CD4-positive, CD25-positive, alpha-beta regulatory T cell (primary cell): ENCODE measurements around the gene DUSP10. TPM values are rescaled to one million over a fixed set of nuclear protein-coding genes. Genes with fewer than 3 reads are reported as not detected.

Source experiments
- ATAC-seq, 2 donors: fragments of 150-1000 bp; cut with Tn5 transposase; one replicate each; pipeline ENCODE4 v1.10.0; 2021; ENCODE audit warnings: low read depth in 2 of 2, moderate number of reproducible peaks in 2 of 2, moderate library complexity in 1 of 2
- DNase-seq, 3 donors: peaks; one replicate each; pipeline versions ENCODE4 v3.0.0 to v3.0.0-alpha.2; 2012 to 2022; ENCODE audit warnings: mixed read lengths in 1 of 3
- H3K27ac ChIP-seq: one replicate; pipeline ENCODE4 v1.7.0; 2013; ENCODE audit warnings: mild to moderate bottlenecking, low read length; ENCODE audit not compliant: insufficient read depth, poor library complexity, severe bottlenecking
- H3K27me3 ChIP-seq: one replicate; pipeline ENCODE4 v1.7.0; 2013; ENCODE audit warnings: low read length; ENCODE audit not compliant: control insufficient read depth, insufficient read depth
- H3K36me3 ChIP-seq: one replicate; pipeline ENCODE4 v1.7.0; 2013; ENCODE audit warnings: mild to moderate bottlenecking, low read length, moderate library complexity; ENCODE audit not compliant: control insufficient read depth, insufficient read depth
- H3K4me1 ChIP-seq: 2 replicates; pipeline ENCODE4 v1.7.0; 2013; ENCODE audit warnings: mild to moderate bottlenecking, low read length; ENCODE audit not compliant: insufficient read depth, control insufficient read depth, poor library complexity, severe bottlenecking
- H3K4me3 ChIP-seq: one replicate; pipeline ENCODE4 v1.7.0; 2013; ENCODE audit warnings: low read depth, mild to moderate bottlenecking, low read length, moderate library complexity
- H3K9me3 ChIP-seq, 2 experiments: 1 replicate in 1 of 2; 2 replicates in 1 of 2; pipeline ENCODE4 v1.7.0; 2013; ENCODE audit warnings: low read length in 2 of 2, mild to moderate bottlenecking in 1 of 2, moderate library complexity in 1 of 2; ENCODE audit not compliant: control insufficient read depth in 2 of 2
- H3K27ac Mint-ChIP-seq, 3 donors: one replicate each; pipeline ENCODE4 v1.8.0; 2020 to 2022; ENCODE audit warnings: mild to moderate bottlenecking in 3 of 3, mixed read lengths in 3 of 3, moderate library complexity in 2 of 3
- H3K27me3 Mint-ChIP-seq: one replicate; pipeline ENCODE4 v1.8.0; 2022; ENCODE audit warnings: mild to moderate bottlenecking, mixed read lengths
- H3K36me3 Mint-ChIP-seq: one replicate; pipeline ENCODE4 v1.8.0; 2020; ENCODE audit warnings: mixed read lengths
- H3K4me1 Mint-ChIP-seq, 4 donors: one replicate each; pipeline ENCODE4 v1.8.0; 2020 to 2022; ENCODE audit warnings: mixed read lengths in 4 of 4, mild to moderate bottlenecking in 1 of 4
- H3K4me3 Mint-ChIP-seq, 4 donors: one replicate each; pipeline ENCODE4 v1.8.0; 2020 to 2022; ENCODE audit warnings: mild to moderate bottlenecking in 4 of 4, mixed read lengths in 4 of 4, moderate library complexity in 3 of 4
- H3K9me3 Mint-ChIP-seq, 7 donors: one replicate each; pipeline ENCODE4 v1.8.0; 2020 to 2022; ENCODE audit warnings: mixed read lengths in 7 of 7, mild to moderate bottlenecking in 3 of 7, moderate library complexity in 2 of 7
- polyA plus RNA-seq, 4 donors: library from polyadenylated mRNA; unstranded; fragments of 300-500 nt; fragmentation: Illumina TruSeq; gene quantifications; one replicate each; pipeline ENCODE4 v1.2.3, GENCODE V29; 2021
- total RNA-seq: library from RNA; stranded (reverse); gene quantifications from one replicate; pipeline ENCODE4 v1.2.3, GENCODE V29; 2022

DUSP10 gene
- total and polyA plus RNA-seq, 5 donors from 2014 or later = 30.7 to 251 (median 37.7) TPM

DNA sequence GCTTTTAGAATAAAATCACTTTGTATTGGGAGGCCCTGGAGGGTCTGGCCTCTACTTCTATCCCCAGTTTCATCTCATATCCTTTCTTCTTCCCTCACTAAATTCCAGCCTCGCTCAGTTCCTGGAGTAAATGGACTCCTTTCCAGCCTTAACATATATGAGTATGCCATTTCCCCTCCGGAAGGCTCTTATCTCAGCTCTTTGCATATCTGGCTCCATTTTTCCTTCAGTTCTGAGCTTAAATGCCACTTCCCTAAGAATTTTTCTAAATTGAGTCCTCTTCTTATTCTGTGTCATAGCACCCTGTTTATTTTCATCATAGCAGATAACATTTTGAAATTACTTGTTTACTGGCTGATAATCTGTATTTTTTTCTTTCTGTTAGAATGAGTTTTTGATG lies 20.2 kb upstream of the DUSP10 start:
- no peak for ATAC-seq
- H3K27ac ChIP-seq = no peak overlapping the region
- no peak overlapping the region for H3K27ac Mint-ChIP-seq

GRCh38 chr1:221761354-221762002 lies 19.6 kb upstream of the DUSP10 start:
- H3K9me3 ChIP-seq = no peaks in the 10 kb centered on the region
- H3K4me3 Mint-ChIP-seq = no peak overlapping the region
- H3K36me3 Mint-ChIP-seq = no peaks in the 10 kb centered on the region
- H3K27ac Mint-ChIP-seq = peak overlapping the region in 1 of 3 donors; percentile 70
- no peak overlapping the region for H3K4me3 ChIP-seq
- H3K4me1 Mint-ChIP-seq = peaks cover 4 to 21% (median 14%) of the 10 kb centered on the region in 4 donors
- no peaks in the 10 kb centered on the region for H3K36me3 ChIP-seq
- no peaks in the 10 kb centered on the region for H3K27me3 ChIP-seq
- H3K27me3 Mint-ChIP-seq = no peaks in the 10 kb centered on the region
- H3K9me3 Mint-ChIP-seq = peaks cover 0 to 2% (median 0%) of the 10 kb centered on the region in 7 donors
- DNase-seq (no peak), ATAC-seq (no peak)
- no peak overlapping the region for H3K27ac ChIP-seq
- H3K4me1 ChIP-seq = no peaks in the 10 kb centered on the region

More for the DNA sequence above, 20.2 kb upstream of the DUSP10 start:
- Mint-ChIP-seq H3K4me1 (peaks cover 4 to 24% (median 13%) of the 10 kb centered on the region in 4 donors), H3K9me3 (peaks cover 0 to 2% (median 0%) of the 10 kb centered on the region in 7 donors), H3K27me3 (no peaks in the 10 kb centered on the region), H3K36me3 (no peaks in the 10 kb centered on the region), H3K4me3 (no peak overlapping the region)
- no peak overlapping the region for H3K4me3 ChIP-seq
- no peaks in the 10 kb centered on the region for H3K4me1 ChIP-seq
- H3K9me3 ChIP-seq = no peaks in the 10 kb centered on the region
- DNase-seq = no peak
- H3K27me3 ChIP-seq = no peaks in the 10 kb centered on the region
- no peaks in the 10 kb centered on the region for H3K36me3 ChIP-seq

DNA sequence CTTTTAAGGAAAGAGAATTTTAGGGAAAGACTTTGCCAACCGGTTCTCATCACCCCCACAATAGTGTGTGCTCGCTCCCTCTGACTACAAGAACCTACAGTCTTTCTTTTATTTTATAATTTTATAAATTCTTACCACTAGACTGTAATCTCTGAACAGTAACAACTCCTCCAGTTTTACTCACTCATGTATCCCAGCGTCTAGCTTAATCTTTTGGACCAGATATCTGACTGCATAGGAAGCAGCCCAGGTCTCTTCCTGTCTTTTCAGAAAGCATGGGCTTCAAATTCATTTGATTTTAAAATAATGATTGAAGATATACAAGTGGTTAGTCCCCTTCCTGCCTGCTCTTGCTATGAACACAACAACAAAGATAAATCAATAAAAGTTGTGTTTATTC lies 19.0 kb upstream of the DUSP10 start:
- Histone ChIP-seq H3K9me3 (no peaks in the 10 kb centered on the region), H3K4me1 (no peaks in the 10 kb centered on the region), H3K27ac (no peak overlapping the region), H3K4me3 (no peak overlapping the region), H3K27me3 (no peaks in the 10 kb centered on the region), H3K36me3 (no peaks in the 10 kb centered on the region)
- H3K36me3 Mint-ChIP-seq = no peaks in the 10 kb centered on the region
- no peaks in the 10 kb centered on the region for H3K27me3 Mint-ChIP-seq
- peaks cover 4 to 26% (median 13%) of the 10 kb centered on the region in 4 donors for H3K4me1 Mint-ChIP-seq
- no peak overlapping the region for H3K27ac Mint-ChIP-seq
- H3K4me3 Mint-ChIP-seq = no peak overlapping the region
- no peak for DNase-seq
- H3K9me3 Mint-ChIP-seq = peaks cover 0 to 1% (median 0%) of the 10 kb centered on the region in 7 donors
- ATAC-seq = no peak

- peaks cover 9 to 35% (median 19%) of the 10 kb centered on the region in 4 donors for H3K4me1 Mint-ChIP-seq
- H3K27ac Mint-ChIP-seq = no peak overlapping the region
- no peak for ATAC-seq
- peaks cover 4% of the 10 kb centered on the region for H3K27me3 Mint-ChIP-seq
- DNase-seq = no peak
- H3K4me3 ChIP-seq = no peak overlapping the region
- H3K27ac ChIP-seq = no peak overlapping the region
- H3K36me3 Mint-ChIP-seq = no peaks in the 10 kb centered on the region
- H3K9me3 ChIP-seq = no peaks in the 10 kb centered on the region
- H3K4me3 Mint-ChIP-seq = no peak overlapping the region
- no peaks in the 10 kb centered on the region for H3K4me1 ChIP-seq
- H3K36me3 ChIP-seq = no peaks in the 10 kb centered on the region
- H3K27me3 ChIP-seq = no peaks in the 10 kb centered on the region
- H3K9me3 Mint-ChIP-seq = peaks cover 0 to 1% (median 0%) of the 10 kb centered on the region in 7 donors
Observed at GRCh38 chr1:221759436-221759835, 17.5 kb upstream of the DUSP10 start.

DNA sequence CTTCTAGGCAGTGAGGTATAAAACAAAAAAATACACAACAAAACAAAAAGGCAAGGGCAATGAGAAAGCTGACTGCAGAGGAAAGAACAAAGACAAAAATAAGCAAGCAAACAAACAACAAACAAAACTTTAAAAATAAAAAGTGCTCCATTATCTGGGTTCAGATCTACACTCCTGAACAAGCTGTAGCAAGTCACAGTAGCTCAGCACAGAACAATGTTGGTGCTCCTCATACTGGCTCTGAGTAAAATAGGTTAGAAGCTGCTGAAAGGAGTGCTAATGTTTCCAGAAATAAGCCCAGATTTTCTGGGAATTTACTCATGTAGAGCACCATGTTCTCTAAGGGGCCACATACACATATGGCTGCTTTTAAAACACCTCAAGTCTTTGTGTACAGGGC lies 16.6 kb upstream of the DUSP10 start:
- ATAC-seq (no peak), DNase-seq (no peak)
- H3K36me3 ChIP-seq = no peaks in the 10 kb centered on the region
- H3K4me3 ChIP-seq = no peak overlapping the region
- Mint-ChIP-seq H3K27me3 (peaks cover 11% of the 10 kb centered on the region), H3K27ac (no peak overlapping the region), H3K4me3 (no peak overlapping the region), H3K4me1 (peaks cover 15 to 44% (median 26%) of the 10 kb centered on the region in 4 donors), H3K9me3 (peaks cover 0 to 1% (median 0%) of the 10 kb centered on the region in 7 donors), H3K36me3 (no peaks in the 10 kb centered on the region)
- H3K9me3 ChIP-seq = no peaks in the 10 kb centered on the region
- H3K27ac ChIP-seq = no peak overlapping the region
- H3K4me1 ChIP-seq = no peaks in the 10 kb centered on the region
- H3K27me3 ChIP-seq = no peaks in the 10 kb centered on the region

GRCh38 chr1:221756830-221757551 lies 15.1 kb upstream of the DUSP10 start:
- peaks cover 11% of the 10 kb centered on the region for H3K27me3 Mint-ChIP-seq
- H3K27ac ChIP-seq = no peak overlapping the region
- H3K27ac Mint-ChIP-seq = peak overlapping the region in 2 of 3 donors; percentile 63 to 81
- H3K9me3 ChIP-seq = no peaks in the 10 kb centered on the region
- DNase-seq (no peak), ATAC-seq (no peak)
- no peak overlapping the region for H3K4me3 ChIP-seq
- H3K27me3 ChIP-seq = no peaks in the 10 kb centered on the region
- no peaks in the 10 kb centered on the region for H3K4me1 ChIP-seq
- no peaks in the 10 kb centered on the region for H3K36me3 ChIP-seq
- peaks cover 0 to 1% (median 0%) of the 10 kb centered on the region in 7 donors for H3K9me3 Mint-ChIP-seq
- peak overlapping the region in 1 of 4 donors; percentile 65 for H3K4me3 Mint-ChIP-seq
- H3K36me3 Mint-ChIP-seq = no peaks in the 10 kb centered on the region
- H3K4me1 Mint-ChIP-seq = peaks cover 15 to 44% (median 28%) of the 10 kb centered on the region in 4 donors

GRCh38 chr1:221753828-221754188 lies 11.9 kb upstream of the DUSP10 start:
- Histone ChIP-seq H3K36me3 (no peaks in the 10 kb centered on the region), H3K27ac (no peak overlapping the region), H3K9me3 (no peaks in the 10 kb centered on the region), H3K4me1 (no peaks in the 10 kb centered on the region), H3K4me3 (peak overlapping the region; percentile 75), H3K27me3 (no peaks in the 10 kb centered on the region)
- Mint-ChIP-seq H3K4me3 (peak overlapping the region; percentile 84 to 92 (median 86)), H3K27me3 (peaks cover 11% of the 10 kb centered on the region), H3K9me3 (peaks cover 0 to 1% (median 0%) of the 10 kb centered on the region in 7 donors), H3K27ac (peak overlapping the region in 2 of 3 donors; percentile 83 to 95), H3K36me3 (no peaks in the 10 kb centered on the region), H3K4me1 (peaks cover 14 to 41% (median 19%) of the 10 kb centered on the region in 4 donors)
- ATAC-seq (peak in 1 of 2 donors; percentile 23), DNase-seq (no peak)
